Osteocyte (in vitro differentiated cells): ENCODE results near the gene GSAP. TPM values are rescaled to one million over a fixed set of nuclear protein-coding genes. Genes with fewer than 3 reads are reported as not detected.

ENCODE experiments used
- DNase-seq: peaks from one replicate; pipeline ENCODE4 v3.0.0; 2021; ENCODE audit warnings: mixed read lengths; ENCODE audit not compliant: unreplicated experiment; ENCODE audit errors: extremely low spot score
- H3K27ac Mint-ChIP-seq: one replicate; pipeline ENCODE4 v1.8.0; 2021; ENCODE audit warnings: mild to moderate bottlenecking, mixed read lengths; ENCODE audit not compliant: unreplicated experiment
- H3K27me3 Mint-ChIP-seq: one replicate; pipeline ENCODE4 v1.8.0; 2021; ENCODE audit warnings: mixed read lengths; ENCODE audit not compliant: unreplicated experiment
- H3K36me3 Mint-ChIP-seq: one replicate; pipeline ENCODE4 v1.8.0; 2021; ENCODE audit warnings: mixed read lengths; ENCODE audit not compliant: unreplicated experiment
- H3K4me1 Mint-ChIP-seq: one replicate; pipeline ENCODE4 v1.8.0; 2021; ENCODE audit warnings: mixed read lengths; ENCODE audit not compliant: unreplicated experiment
- H3K4me3 Mint-ChIP-seq: one replicate; pipeline ENCODE4 v1.8.0; 2021; ENCODE audit warnings: mild to moderate bottlenecking, moderate library complexity, mixed read lengths; ENCODE audit not compliant: unreplicated experiment
- H3K9me3 Mint-ChIP-seq: one replicate; pipeline ENCODE4 v1.8.0; 2021; ENCODE audit warnings: mixed read lengths; ENCODE audit not compliant: unreplicated experiment
- total RNA-seq: library from RNA; stranded (reverse); gene quantifications from 2 replicates; pipeline ENCODE4 v1.2.1, GENCODE V29; 2021
- TF ChIP-seq, protein P1 (sequence below): fragments of 200-600 bp; sonication (generic); IDR thresholded peaks from 2 replicates; pipeline ENCODE4 v1.5.0; 2021; ENCODE audit warnings: antibody characterized with exemption, mild to moderate bottlenecking, moderate library complexity

GSAP gene
- total RNA-seq, 1 donor from 2014 or later: 0.83 TPM

GRCh38 chr7:77262316-77262715 is 153.8 kb downstream of the GSAP start:
- DNase-seq: no peak
- Mint-ChIP-seq H3K27ac (no peak overlapping the region), H3K27me3 (no peaks in the 10 kb centered on the region), H3K4me1 (no peaks in the 10 kb centered on the region), H3K9me3 (no peaks in the 10 kb centered on the region), H3K4me3 (no peak overlapping the region), H3K36me3 (no peaks in the 10 kb centered on the region)
- TF ChIP-seq, protein P1, sequence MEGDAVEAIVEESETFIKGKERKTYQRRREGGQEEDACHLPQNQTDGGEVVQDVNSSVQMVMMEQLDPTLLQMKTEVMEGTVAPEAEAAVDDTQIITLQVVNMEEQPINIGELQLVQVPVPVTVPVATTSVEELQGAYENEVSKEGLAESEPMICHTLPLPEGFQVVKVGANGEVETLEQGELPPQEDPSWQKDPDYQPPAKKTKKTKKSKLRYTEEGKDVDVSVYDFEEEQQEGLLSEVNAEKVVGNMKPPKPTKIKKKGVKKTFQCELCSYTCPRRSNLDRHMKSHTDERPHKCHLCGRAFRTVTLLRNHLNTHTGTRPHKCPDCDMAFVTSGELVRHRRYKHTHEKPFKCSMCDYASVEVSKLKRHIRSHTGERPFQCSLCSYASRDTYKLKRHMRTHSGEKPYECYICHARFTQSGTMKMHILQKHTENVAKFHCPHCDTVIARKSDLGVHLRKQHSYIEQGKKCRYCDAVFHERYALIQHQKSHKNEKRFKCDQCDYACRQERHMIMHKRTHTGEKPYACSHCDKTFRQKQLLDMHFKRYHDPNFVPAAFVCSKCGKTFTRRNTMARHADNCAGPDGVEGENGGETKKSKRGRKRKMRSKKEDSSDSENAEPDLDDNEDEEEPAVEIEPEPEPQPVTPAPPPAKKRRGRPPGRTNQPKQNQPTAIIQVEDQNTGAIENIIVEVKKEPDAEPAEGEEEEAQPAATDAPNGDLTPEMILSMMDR: no peak

Other genes with a start within 250 kb of the GSAP start
- gene FGL2, start 216.5 kb downstream of the GSAP start, total RNA-seq: 0.08 and 0.16 TPM in 2 replicates
- 79.7 and 85.4 TPM in 2 replicates for gene PTPN12, start 120.9 kb upstream of the GSAP start, total RNA-seq